T-helper 17 cell (primary cell): ENCODE data around the gene SLC30A1. TPM values are rescaled to one million over a fixed set of nuclear protein-coding genes. Genes with fewer than 3 reads are reported as not detected.

Experiments
- ATAC-seq: fragments of 150-1000 bp; cut with Tn5 transposase; 2 replicates; pipeline ENCODE4 v1.10.0; 2021; ENCODE audit warnings: mild to moderate bottlenecking, moderate library complexity
- DNase-seq, 3 donors: peaks; one replicate each; pipeline versions ENCODE4 v3.0.0 to v3.0.0-alpha.2; 2020 to 2021
- H3K9me3 ChIP-seq: one replicate; pipeline ENCODE4 v1.7.0; 2013; ENCODE audit warnings: low read length, mild to moderate bottlenecking; ENCODE audit not compliant: control insufficient read depth, poor library complexity, severe bottlenecking
- H3K27ac Mint-ChIP-seq: one replicate; pipeline ENCODE4 v1.8.0; 2022; ENCODE audit warnings: mild to moderate bottlenecking, moderate library complexity, mixed read lengths
- H3K27me3 Mint-ChIP-seq: one replicate; pipeline ENCODE4 v1.8.0; 2022; ENCODE audit warnings: mixed read lengths
- H3K36me3 Mint-ChIP-seq: one replicate; pipeline ENCODE4 v1.8.0; 2022; ENCODE audit warnings: low read depth, mixed read lengths
- H3K4me1 Mint-ChIP-seq: one replicate; pipeline ENCODE4 v1.8.0; 2022; ENCODE audit warnings: mild to moderate bottlenecking, mixed read lengths
- H3K4me3 Mint-ChIP-seq: one replicate; pipeline ENCODE4 v1.8.0; 2022; ENCODE audit warnings: mild to moderate bottlenecking, moderate library complexity, mixed read lengths
- total RNA-seq, 4 donors: library from RNA in 2 of 4; stranded (reverse) in 2 of 4; gene quantifications; one replicate each; pipeline ENCODE4 v1.2.3 and lab custom pipeline; 2022 to 2026

Gene SLC30A1
- total RNA-seq, 2 donors from 2014 or later, result 4.8 to 9.5 TPM

DNA sequence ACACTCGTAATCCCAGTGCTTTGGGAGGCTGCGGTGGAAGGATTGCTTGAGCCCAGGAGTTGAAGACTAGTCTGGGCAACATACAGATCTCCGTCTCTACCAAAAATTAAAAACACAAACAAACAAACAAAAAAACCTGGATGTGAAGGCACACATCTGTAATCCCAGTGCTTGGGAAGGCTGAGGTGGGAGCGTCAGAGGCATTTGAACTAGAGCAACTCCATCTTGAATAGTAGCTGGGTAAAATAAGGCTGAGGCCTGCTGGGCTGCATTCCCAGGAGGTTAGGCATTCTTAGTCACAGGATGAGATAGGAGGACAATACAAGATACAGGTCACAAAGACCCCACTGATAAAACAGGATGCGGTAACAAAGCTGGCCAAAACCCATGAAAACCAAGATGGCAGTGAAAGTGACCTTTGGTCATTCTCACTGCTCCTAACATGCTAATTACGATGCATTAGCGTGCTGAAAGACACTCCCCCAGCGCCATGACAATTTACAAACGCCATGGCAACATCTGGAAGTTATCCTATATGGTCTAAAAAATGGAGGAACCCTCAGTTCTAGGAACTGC, 53.8 kb downstream of the SLC30A1 start:
- Mint-ChIP-seq H3K36me3 (peaks cover 4% of the 10 kb centered on the region), H3K4me3 (no peak overlapping the region), H3K27me3 (peaks cover 9% of the 10 kb centered on the region), H3K27ac (no peak overlapping the region), H3K4me1 (peaks cover 11% of the 10 kb centered on the region)
- no peaks in the 10 kb centered on the region for H3K9me3 ChIP-seq
- DNase-seq, result no peak
- no peak for ATAC-seq

DNA sequence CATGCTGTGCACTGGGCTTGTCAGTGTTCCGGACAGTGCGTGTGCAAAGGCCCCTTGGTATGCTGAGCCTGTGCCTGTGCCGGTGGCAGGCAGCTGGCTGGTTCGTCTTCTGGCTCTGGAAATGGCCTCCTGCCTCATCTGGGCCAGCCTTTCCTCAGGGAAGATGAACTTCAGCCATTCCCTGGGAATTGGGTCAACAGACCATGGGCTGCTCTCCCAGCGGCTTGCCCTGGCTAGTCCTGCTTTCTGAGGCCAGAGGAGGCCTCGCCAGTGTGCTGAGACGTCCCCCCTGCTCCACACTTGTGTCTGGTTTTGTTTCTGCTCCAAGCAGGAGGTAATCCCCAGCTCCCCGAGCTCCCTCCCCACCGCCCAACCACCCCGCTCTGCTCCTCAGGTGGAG, 54.4 kb downstream of the SLC30A1 start:
- Mint-ChIP-seq H3K4me3 (no peak overlapping the region), H3K27me3 (peaks cover 9% of the 10 kb centered on the region)
- ATAC-seq, result no peak

DNA sequence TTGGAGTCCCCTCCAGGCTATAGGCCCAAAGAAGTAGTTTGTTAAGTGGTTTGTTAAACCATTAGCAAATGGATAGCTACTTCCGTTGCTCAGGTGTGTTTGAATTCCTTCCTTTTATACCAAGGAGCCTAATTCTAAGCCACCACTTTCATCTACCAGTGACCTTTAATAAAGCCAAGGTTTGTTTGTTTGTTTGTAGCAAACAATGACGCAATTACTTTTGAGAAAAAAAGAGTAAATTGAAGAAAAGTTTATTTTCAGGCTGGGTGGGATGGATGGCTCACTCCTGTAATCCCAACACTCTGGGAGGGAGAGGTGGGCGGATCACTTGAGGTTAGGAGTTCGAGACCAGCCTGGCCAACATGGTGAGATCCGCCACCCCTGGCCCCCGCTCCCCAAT, 56.2 kb downstream of the SLC30A1 start:
- ATAC-seq, result no peak

More for the DNA sequence above, 54.4 kb downstream of the SLC30A1 start:
- peaks cover 10% of the 10 kb centered on the region for H3K4me1 Mint-ChIP-seq
- H3K36me3 Mint-ChIP-seq, result peaks cover 3% of the 10 kb centered on the region
- H3K9me3 ChIP-seq, result no peaks in the 10 kb centered on the region
- no peak for DNase-seq
- H3K27ac Mint-ChIP-seq, result no peak overlapping the region

More for the DNA sequence above, 56.2 kb downstream of the SLC30A1 start:
- Mint-ChIP-seq H3K27me3 (peaks cover 12% of the 10 kb centered on the region), H3K4me1 (peaks cover 14% of the 10 kb centered on the region), H3K4me3 (no peak overlapping the region), H3K36me3 (peaks cover 2% of the 10 kb centered on the region), H3K27ac (no peak overlapping the region)
- no peaks in the 10 kb centered on the region for H3K9me3 ChIP-seq
- DNase-seq, result no peak

Other genes with a start within 250 kb of the SLC30A1 start
- gene RD3, start 87.0 kb downstream of the SLC30A1 start, total RNA-seq, result not detected
- gene NEK2, start 96.5 kb upstream of the SLC30A1 start, total RNA-seq, result 1 to 10 TPM in 1 of 2 donors, under 1 TPM in 1; 0.32 to 1.6 TPM